HepG2 (cell line): Measurements from ENCODE around the gene PSAP. TPM values are rescaled to one million over a fixed set of nuclear protein-coding genes. Genes with fewer than 3 reads are reported as not detected.

Source experiments
- ASH2L ChIP-seq: fragments of 300-600, 200-600 bp; sonication (generic); IDR thresholded peaks from 2 replicates; pipeline ENCODE4 v1.7.0; 2017; ENCODE audit warnings: low read depth, mild to moderate bottlenecking, moderate library complexity, mixed read lengths, low read length; ENCODE audit not compliant: insufficient read length
- DRAP1 ChIP-seq: IDR thresholded peaks from 2 replicates; pipeline ENCODE4 v1.6.1; 2016; ENCODE audit warnings: missing genetic modification reagents, missing compliant biosample characterization
- E2F1 ChIP-seq: sonication (generic); formaldehyde crosslinking; IDR thresholded peaks from 2 replicates; pipeline ENCODE4 v1.5.0; 2020; ENCODE audit warnings: missing genetic modification reagents
- FOXA3 ChIP-seq: IDR thresholded peaks from 2 replicates; pipeline ENCODE4 v1.6.1; 2016; ENCODE audit warnings: missing genetic modification reagents, missing compliant biosample characterization
- GMEB2 ChIP-seq: IDR thresholded peaks from 2 replicates; pipeline ENCODE4 v1.6.1; 2016; ENCODE audit warnings: missing biosample characterization, missing genetic modification reagents, low read depth
- ISL2 ChIP-seq: sonication (generic); formaldehyde crosslinking; IDR thresholded peaks from 2 replicates; pipeline ENCODE4 v1.5.0; 2020; ENCODE audit warnings: missing genetic modification reagents
- KAT2B ChIP-seq: fragments of 150-350 bp; IDR thresholded peaks from 2 replicates; pipeline ENCODE4 v1.6.1; 2014; ENCODE audit warnings: low read depth, low read length, borderline replicate concordance
- KDM2A ChIP-seq: sonication (generic); formaldehyde crosslinking; IDR thresholded peaks from 2 replicates; pipeline ENCODE4 v1.4.0; 2020; ENCODE audit warnings: low read depth, missing genetic modification reagents, borderline replicate concordance
- KDM5B ChIP-seq: sonication (generic); formaldehyde crosslinking; IDR thresholded peaks from 2 replicates; pipeline ENCODE4 v1.4.0; 2020; ENCODE audit warnings: missing genetic modification reagents, mild to moderate bottlenecking, borderline replicate concordance
- MTA3 ChIP-seq: sonication (generic); formaldehyde crosslinking; IDR thresholded peaks from 2 replicates; pipeline ENCODE4 v1.4.0; 2020; ENCODE audit warnings: missing genetic modification reagents
- PCBP1 ChIP-seq: fragments of 200-400 bp; formaldehyde crosslinking; IDR thresholded peaks from 2 replicates; pipeline ENCODE4 v1.6.1; 2017; ENCODE audit warnings: mild to moderate bottlenecking, low read depth, low read length, borderline replicate concordance
- PITX1 ChIP-seq: sonication (generic); formaldehyde crosslinking; IDR thresholded peaks from 2 replicates; pipeline ENCODE4 v1.5.1; 2020; ENCODE audit warnings: mild to moderate bottlenecking, missing genetic modification reagents
- PRPF4 ChIP-seq: fragments of 200-400 bp; formaldehyde crosslinking; IDR thresholded peaks from 2 replicates; pipeline ENCODE4 v1.6.1; 2016; ENCODE audit warnings: low read length, low read depth; ENCODE audit not compliant: poor library complexity, severe bottlenecking
- RARG ChIP-seq: sonication (generic); formaldehyde crosslinking; IDR thresholded peaks from 2 replicates; pipeline ENCODE4 v1.4.0; 2020; ENCODE audit warnings: low read depth, mild to moderate bottlenecking, missing genetic modification reagents
- RBFOX2 ChIP-seq: fragments of 200-400 bp; formaldehyde crosslinking; IDR thresholded peaks from 2 replicates; pipeline ENCODE4 v1.6.1; 2017; ENCODE audit warnings: low read depth, mild to moderate bottlenecking, low read length
- SOX13 ChIP-seq, 3 experiments: fragments of 450-650 bp in 1 of 3; sonication (generic) in 1 of 3; formaldehyde crosslinking in 1 of 3; IDR thresholded peaks in 2 of 3; conservative IDR thresholded peaks in 1 of 3; 2 replicates each; pipeline versions ENCODE4 v1.5.0 to v1.6.1; 2016 to 2020; ENCODE audit warnings: antibody characterized with exemption in 1 of 3, mild to moderate bottlenecking in 1 of 3, missing compliant biosample characterization in 1 of 3, missing genetic modification reagents in 1 of 3, moderate library complexity in 1 of 3
- SOX5 ChIP-seq: IDR thresholded peaks from 2 replicates; pipeline ENCODE4 v1.6.1; 2016; ENCODE audit warnings: borderline replicate concordance
- YY1 ChIP-seq: IDR thresholded peaks from 2 replicates; pipeline ENCODE4 v1.6.1; 2011; ENCODE audit warnings: low read length, low read depth, moderate library complexity, mild to moderate bottlenecking; ENCODE audit not compliant: insufficient read depth, insufficient replicate concordance
- ZNF766 ChIP-seq: sonication (generic); formaldehyde crosslinking; IDR thresholded peaks from 2 replicates; pipeline ENCODE4 v1.5.0; 2020; ENCODE audit warnings: missing genetic modification reagents, borderline replicate concordance
- ZSCAN29 ChIP-seq: sonication (generic); formaldehyde crosslinking; conservative IDR thresholded peaks from 2 replicates; pipeline ENCODE4 v1.4.0; 2020; ENCODE audit warnings: mild to moderate bottlenecking, missing genetic modification reagents
- polyA plus RNA-seq, 8 experiments: library from polyadenylated mRNA; depleted of rRNA in 3 of 8; stranded (reverse) in 7 of 8; unstranded in 1 of 8; fragments of >200 nt; fragmentation: Illumina TruSeq in 4 of 8; extraction: Trizol in 4 of 8; gene quantifications; 2 replicates each; pipeline versions ENCODE4 v1.2.1 to v1.2.3, GENCODE V29; 2011 to 2016; ENCODE audit warnings: low read depth in 4 of 8, missing spikeins in 1 of 8, mixed read lengths in 1 of 8; ENCODE audit not compliant: insufficient read depth in 1 of 8
- total RNA-seq, 5 experiments: library from RNA; depleted of rRNA; stranded (reverse); fragments of >200 nt; fragmentation: Illumina TruSeq; extraction: Trizol; gene quantifications; 2 replicates each; pipeline ENCODE4 v1.2.3, GENCODE V29; 2016; ENCODE audit warnings: low read depth in 1 of 5

Gene PSAP
- total and polyA plus RNA-seq, 2 of the 13 experiments (the other 11 are each of a cell fraction or from before 2014, with no cell fraction given), result 323 to 643 TPM

GRCh38 chr10:71848325-71849275 lies 2.5 kb downstream of the PSAP start (continued):
- no peak for TF ChIP-seq E2F1 (CRISPR knock-in tag)
- 0 out of 2 replicates have a peak, but pooled peaks have one; percentile 26 for TF ChIP-seq PITX1 (CRISPR knock-in tag)
- no peak for TF ChIP-seq KDM2A (CRISPR knock-in tag)
- TF ChIP-seq SOX13 (IDR thresholded peaks at IDR 0.05), result 0 out of 2 replicates have a peak, but pooled peaks have one; percentile 23
- peak in 1 of 2 experiments; percentile 70; a peak in 2 of 4 replicates for TF ChIP-seq SOX13 (CRISPR knock-in tag; conservative IDR thresholded peaks at IDR 0.05 in 1 of 2, IDR thresholded peaks at IDR 0.05 in 1 of 2)
- no peak for TF ChIP-seq ZNF766 (CRISPR knock-in tag)
- TF ChIP-seq GMEB2, result no peak
- TF ChIP-seq ASH2L, result no peak
- TF ChIP-seq DRAP1 (CRISPR knock-in tag), result no peak
- TF ChIP-seq PCBP1, result no peak
- 0 out of 2 replicates have a peak, but pooled peaks have one; percentile 19 for TF ChIP-seq FOXA3
- 0 out of 2 replicates have a peak, but pooled peaks have one; percentile 16 for TF ChIP-seq SOX5 (CRISPR knock-in tag)
- no peak for TF ChIP-seq PRPF4
- no peak for TF ChIP-seq KDM5B
- TF ChIP-seq YY1, result no peak
- no peak for TF ChIP-seq KAT2B
- TF ChIP-seq MTA3 (CRISPR knock-in tag), result no peak
- TF ChIP-seq ISL2 (CRISPR knock-in tag), result peak; percentile 35; the same call in 1 of the 2 replicates
- TF ChIP-seq ZSCAN29 (CRISPR knock-in tag), result 0 out of 2 replicates have a peak, but pooled peaks have one; percentile 43
- TF ChIP-seq RARG, result no peak
- peak; percentile 33; the same call in 1 of the 2 replicates for TF ChIP-seq RBFOX2
- TF ChIP-seq, all 625 proteins: peak for 16
